Measurements from ENCODE around the gene ROBO2.

DNA sequence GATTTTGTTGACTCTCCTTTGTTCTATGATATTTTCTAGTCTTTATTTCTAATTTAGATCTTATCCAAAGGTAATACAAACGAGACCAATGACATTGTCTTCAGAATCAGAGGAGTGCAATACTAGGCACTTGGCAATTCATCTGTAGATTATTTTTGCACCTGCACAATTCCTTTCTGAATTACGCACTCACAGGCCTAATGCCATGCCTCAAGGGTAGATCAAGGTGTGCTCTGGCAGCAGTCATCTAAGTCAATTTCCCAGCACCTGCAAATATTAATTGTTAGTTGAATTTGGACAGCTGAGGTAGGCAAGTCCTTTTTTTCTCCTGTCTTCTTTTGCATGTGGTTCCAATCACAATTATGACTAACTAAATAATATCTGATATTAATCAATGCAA lies 653.2 kb downstream of the ROBO2 start:
- TF ChIP-seq, protein P1, sequence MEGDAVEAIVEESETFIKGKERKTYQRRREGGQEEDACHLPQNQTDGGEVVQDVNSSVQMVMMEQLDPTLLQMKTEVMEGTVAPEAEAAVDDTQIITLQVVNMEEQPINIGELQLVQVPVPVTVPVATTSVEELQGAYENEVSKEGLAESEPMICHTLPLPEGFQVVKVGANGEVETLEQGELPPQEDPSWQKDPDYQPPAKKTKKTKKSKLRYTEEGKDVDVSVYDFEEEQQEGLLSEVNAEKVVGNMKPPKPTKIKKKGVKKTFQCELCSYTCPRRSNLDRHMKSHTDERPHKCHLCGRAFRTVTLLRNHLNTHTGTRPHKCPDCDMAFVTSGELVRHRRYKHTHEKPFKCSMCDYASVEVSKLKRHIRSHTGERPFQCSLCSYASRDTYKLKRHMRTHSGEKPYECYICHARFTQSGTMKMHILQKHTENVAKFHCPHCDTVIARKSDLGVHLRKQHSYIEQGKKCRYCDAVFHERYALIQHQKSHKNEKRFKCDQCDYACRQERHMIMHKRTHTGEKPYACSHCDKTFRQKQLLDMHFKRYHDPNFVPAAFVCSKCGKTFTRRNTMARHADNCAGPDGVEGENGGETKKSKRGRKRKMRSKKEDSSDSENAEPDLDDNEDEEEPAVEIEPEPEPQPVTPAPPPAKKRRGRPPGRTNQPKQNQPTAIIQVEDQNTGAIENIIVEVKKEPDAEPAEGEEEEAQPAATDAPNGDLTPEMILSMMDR (IDR thresholded peaks at IDR 0.05), result no peak
- no peak for TF ChIP-seq POLR2A (IDR thresholded peaks at IDR 0.05)
- TF ChIP-seq POLR2AphosphoS5 (IDR thresholded peaks at IDR 0.05), result no peak
- no peak for TF ChIP-seq EP300 (IDR thresholded peaks at IDR 0.05; ENCODE audit: low read depth)
